ENCODE results near the gene ADGRG6.
"Not testable (repeated sequence)": the region's sequence is repeated elsewhere in the genome, so short reads cannot be mapped to it uniquely, and the experiment has no call there.

Gene ADGRG6

DNA sequence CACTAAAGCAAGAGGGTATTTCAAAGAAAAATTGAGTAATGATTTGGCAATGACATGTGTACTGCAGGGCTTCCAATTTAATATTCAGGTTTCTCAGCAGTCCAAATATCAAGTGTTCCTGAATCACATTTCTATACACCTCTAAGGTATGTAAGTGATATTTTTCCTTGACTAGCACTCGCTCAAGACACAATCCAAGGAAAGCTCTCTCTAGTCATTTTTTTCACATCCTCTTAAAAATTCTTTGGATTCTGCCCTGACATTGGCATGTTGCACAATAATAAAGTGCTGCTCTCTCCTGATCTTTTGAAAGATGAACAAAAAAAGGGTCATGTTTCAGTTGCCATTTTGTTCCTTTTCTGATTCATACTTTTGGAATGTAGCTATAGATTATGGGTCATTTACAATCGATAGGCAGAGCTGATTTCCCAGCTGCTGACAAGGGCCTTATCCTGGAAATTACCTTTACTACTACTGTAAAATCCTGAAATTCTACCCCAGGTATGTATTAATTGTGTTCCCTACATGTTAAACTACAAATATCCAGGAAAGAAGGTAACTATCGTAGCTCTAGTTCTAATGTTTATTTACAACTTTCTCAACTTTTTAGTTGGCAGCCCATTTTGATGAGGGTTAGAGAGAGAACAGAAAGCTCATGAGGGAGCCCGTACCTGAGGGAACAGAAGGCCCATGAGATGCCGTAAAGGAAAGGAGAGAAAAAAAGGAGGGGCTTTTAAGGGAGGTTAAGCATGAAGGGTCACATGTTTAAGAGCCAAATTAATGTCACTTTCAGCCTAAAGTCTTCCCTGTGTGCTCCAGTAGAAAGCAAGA lies 22.2 kb upstream of the ADGRG6 start:
- ATAC-seq (replicated peaks) (no peak), DNase-seq (no peak)
- Mint-ChIP-seq H3K4me3 (no peak overlapping the region), H3K27me3 (peaks cover 10 to 36% of the 10 kb centered on the region in 2 donors), H3K4me1 (ENCODE audit: low read depth in 2 of 2) (no peaks in the 10 kb centered on the region), H3K36me3 (ENCODE audit: insufficient read depth) (no peaks in the 10 kb centered on the region), H3K9me3 (peaks cover 0 to 6% of the 10 kb centered on the region in 2 donors), H3K27ac (no peak overlapping the region)

DNA sequence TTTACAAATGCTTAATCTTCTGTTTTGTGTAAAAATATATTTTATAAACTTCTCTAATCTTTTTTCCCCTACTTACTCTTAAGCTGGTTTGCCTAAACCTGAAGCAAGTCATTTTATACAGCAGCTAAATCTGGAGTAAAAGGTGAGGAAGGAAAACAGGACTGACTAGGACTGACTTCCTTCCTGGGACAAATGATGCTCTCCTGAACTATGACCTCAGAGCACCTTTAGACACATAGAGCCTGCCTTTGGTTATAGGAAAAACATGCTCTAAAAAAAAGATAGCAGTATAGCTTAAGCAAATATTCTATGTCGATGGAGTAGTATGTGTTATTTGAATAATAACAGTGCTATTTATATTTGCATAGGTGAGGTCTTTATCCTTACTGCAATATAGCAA lies 21.5 kb upstream of the ADGRG6 start:
- Mint-ChIP-seq H3K9me3 (peaks cover 0 to 6% of the 10 kb centered on the region in 2 donors), H3K27ac (no peak overlapping the region), H3K4me1 (ENCODE audit: low read depth in 2 of 2) (no peaks in the 10 kb centered on the region), H3K36me3 (ENCODE audit: insufficient read depth) (no peaks in the 10 kb centered on the region), H3K27me3 (peaks cover 11 to 34% of the 10 kb centered on the region in 2 donors), H3K4me3 (no peak overlapping the region)
- DNase-seq (no peak), ATAC-seq (replicated peaks) (no peak)

DNA sequence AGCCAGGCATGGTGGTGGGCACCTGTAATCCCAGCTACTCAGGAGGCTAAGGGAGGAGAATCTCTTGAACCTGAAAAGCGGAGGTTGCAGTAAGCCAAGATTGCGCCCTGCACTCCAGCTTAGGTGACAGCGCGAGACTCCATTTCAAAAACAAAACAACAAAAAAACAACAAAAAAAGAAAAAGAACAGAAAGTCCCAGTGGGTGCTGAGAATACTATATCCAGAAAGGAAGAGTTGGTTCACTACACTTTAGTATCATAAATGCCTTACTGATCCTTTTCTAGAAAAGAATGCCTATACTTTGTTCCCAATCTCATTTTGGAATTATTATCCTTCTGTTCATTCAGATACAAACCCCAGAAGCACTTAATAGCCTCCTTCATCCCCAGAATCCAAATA lies 20.9 kb upstream of the ADGRG6 start:
- no peak for DNase-seq
- Mint-ChIP-seq H3K27ac (no peak overlapping the region), H3K36me3 (ENCODE audit: insufficient read depth) (no peaks in the 10 kb centered on the region), H3K9me3 (peaks cover 0 to 6% of the 10 kb centered on the region in 2 donors), H3K4me3 (no peak overlapping the region), H3K27me3 (peaks cover 16 to 27% of the 10 kb centered on the region in 2 donors), H3K4me1 (ENCODE audit: low read depth in 2 of 2) (no peaks in the 10 kb centered on the region)
- no peak for ATAC-seq (replicated peaks)

DNA sequence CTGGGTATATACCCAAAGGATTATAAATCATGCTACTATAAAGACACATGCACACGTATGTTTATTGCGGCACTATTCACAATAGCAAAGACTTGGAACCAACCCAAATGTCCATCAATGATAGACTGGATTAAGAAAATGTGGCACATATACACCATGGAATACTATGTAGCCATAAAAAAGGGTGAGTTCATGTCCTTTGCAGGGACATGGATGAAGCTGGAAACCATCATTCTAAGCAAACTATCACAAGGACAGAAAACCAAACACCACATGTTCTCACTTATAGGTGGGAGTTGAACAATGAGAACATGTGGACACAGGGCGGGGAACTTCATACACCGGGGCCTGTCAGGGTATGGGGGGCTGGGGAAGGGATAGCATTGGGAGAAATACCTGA lies 18.7 kb upstream of the ADGRG6 start:
- not testable (repeated sequence) for H3K4me1 Mint-ChIP-seq (ENCODE audit: low read depth in 2 of 2); H3K36me3 Mint-ChIP-seq (ENCODE audit: insufficient read depth); H3K27ac Mint-ChIP-seq; H3K9me3 Mint-ChIP-seq; DNase-seq; H3K4me3 Mint-ChIP-seq; ATAC-seq (replicated peaks)
- peaks cover 6 to 21% of the 10 kb centered on the region in 2 donors for H3K27me3 Mint-ChIP-seq

DNA sequence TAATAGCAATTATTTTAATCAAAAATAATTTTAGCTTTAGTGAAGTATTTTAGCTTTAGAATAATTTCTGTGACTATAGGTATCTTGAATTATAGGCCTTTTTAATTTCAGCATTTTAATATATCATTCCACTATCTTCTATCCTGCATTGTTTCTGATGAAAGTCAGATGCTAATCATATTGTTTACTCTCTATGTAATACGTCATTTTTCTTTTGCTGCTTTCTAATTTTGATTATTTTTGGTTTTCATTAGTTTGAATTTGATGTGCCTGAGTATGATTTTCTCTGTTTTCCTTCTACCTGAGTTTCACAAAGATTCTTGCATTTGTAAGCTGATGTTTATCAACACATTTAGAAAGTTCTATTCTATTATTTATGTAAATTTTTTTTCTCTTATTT lies 17.4 kb upstream of the ADGRG6 start:
- no peak overlapping the region for H3K4me3 Mint-ChIP-seq
- no peaks in the 10 kb centered on the region for H3K4me1 Mint-ChIP-seq (ENCODE audit: low read depth in 2 of 2)

GRCh38 chr6:142285235-142286087 lies 16.3 kb upstream of the ADGRG6 start:
- Mint-ChIP-seq H3K36me3 (ENCODE audit: insufficient read depth) (no peaks in the 10 kb centered on the region), H3K4me1 (ENCODE audit: low read depth in 2 of 2) (no peaks in the 10 kb centered on the region), H3K4me3 (no peak overlapping the region), H3K27ac (no peak overlapping the region), H3K27me3 (peaks cover 11 to 24% of the 10 kb centered on the region in 2 donors), H3K9me3 (peaks cover 0 to 6% of the 10 kb centered on the region in 2 donors)
- ATAC-seq (replicated peaks) (no peak), DNase-seq (no peak)

More for the DNA sequence above, 17.4 kb upstream of the ADGRG6 start:
- DNase-seq (no peak), ATAC-seq (replicated peaks) (no peak)
- no peak overlapping the region for H3K27ac Mint-ChIP-seq
- peaks cover 0 to 6% of the 10 kb centered on the region in 2 donors for H3K9me3 Mint-ChIP-seq
- H3K36me3 Mint-ChIP-seq (ENCODE audit: insufficient read depth), result no peaks in the 10 kb centered on the region
- H3K27me3 Mint-ChIP-seq, result peaks cover 11 to 24% of the 10 kb centered on the region in 2 donors

GRCh38 chr6:142286088-142286409 lies 15.8 kb upstream of the ADGRG6 start:
- H3K9me3 Mint-ChIP-seq, result peaks cover 0 to 6% of the 10 kb centered on the region in 2 donors
- no peak overlapping the region for H3K4me3 Mint-ChIP-seq
- no peaks in the 10 kb centered on the region for H3K4me1 Mint-ChIP-seq (ENCODE audit: low read depth in 2 of 2)
- no peak overlapping the region for H3K27ac Mint-ChIP-seq
- peaks cover 12 to 21% of the 10 kb centered on the region in 2 donors for H3K27me3 Mint-ChIP-seq
- ATAC-seq (replicated peaks), result no peak
- no peak for DNase-seq
- no peaks in the 10 kb centered on the region for H3K36me3 Mint-ChIP-seq (ENCODE audit: insufficient read depth)

DNA sequence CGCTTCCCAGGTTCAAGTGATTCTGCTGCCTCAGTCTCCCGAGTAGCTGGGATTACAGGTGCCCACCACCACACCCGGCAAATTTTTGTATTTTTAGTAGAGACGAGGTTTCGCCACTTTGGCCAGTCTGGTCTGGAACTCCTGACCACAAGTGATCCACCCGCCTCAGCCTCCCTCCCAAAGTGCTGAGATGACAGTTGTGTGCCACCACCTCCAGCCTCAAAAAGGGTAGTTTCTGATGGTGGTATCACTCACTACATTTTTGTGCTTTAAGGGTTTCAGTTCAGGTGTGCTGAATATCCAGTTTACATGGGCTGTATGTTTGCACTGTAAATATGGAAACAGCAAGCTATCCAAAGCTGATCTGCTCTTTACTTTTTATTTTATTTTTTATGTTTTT lies 12.1 kb upstream of the ADGRG6 start:
- H3K27ac Mint-ChIP-seq, result no peak overlapping the region
- DNase-seq (no peak), ATAC-seq (replicated peaks) (no peak)
- no peaks in the 10 kb centered on the region for H3K36me3 Mint-ChIP-seq (ENCODE audit: insufficient read depth)
- no peaks in the 10 kb centered on the region for H3K9me3 Mint-ChIP-seq
- peaks cover 6 to 22% of the 10 kb centered on the region in 2 donors for H3K27me3 Mint-ChIP-seq
- no peak overlapping the region for H3K4me3 Mint-ChIP-seq
- H3K4me1 Mint-ChIP-seq (ENCODE audit: low read depth in 2 of 2), result no peaks in the 10 kb centered on the region

- Mint-ChIP-seq H3K27ac (no peak overlapping the region), H3K4me3 (no peak overlapping the region), H3K4me1 (ENCODE audit: low read depth in 2 of 2) (no peaks in the 10 kb centered on the region), H3K36me3 (ENCODE audit: insufficient read depth) (no peaks in the 10 kb centered on the region), H3K9me3 (no peaks in the 10 kb centered on the region), H3K27me3 (peaks cover 6 to 22% of the 10 kb centered on the region in 2 donors)
- ATAC-seq (replicated peaks), result no peak
- no peak for DNase-seq
Measured at GRCh38 chr6:142290851-142291250, 11.0 kb upstream of the ADGRG6 start.

DNA sequence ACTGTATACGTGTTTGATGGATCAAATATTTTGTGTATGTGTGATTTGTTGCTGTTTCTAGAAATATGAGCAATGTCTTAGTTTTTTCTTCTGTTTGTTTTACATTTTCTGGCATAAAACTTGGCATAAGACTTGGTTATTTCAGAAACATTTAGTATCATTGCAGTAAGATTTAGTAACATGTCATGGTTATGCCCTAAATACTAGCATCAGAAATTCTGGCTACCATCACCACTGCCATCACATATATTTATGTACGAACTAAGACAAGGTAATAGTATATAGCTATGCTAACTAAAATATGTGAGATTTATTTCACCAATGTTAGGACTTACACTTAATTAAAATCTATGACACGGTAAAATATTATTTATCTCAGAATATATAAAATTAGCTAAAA lies 10.3 kb upstream of the ADGRG6 start:
- no peak overlapping the region for H3K27ac Mint-ChIP-seq
- H3K4me3 Mint-ChIP-seq, result no peak overlapping the region
- no peaks in the 10 kb centered on the region for H3K36me3 Mint-ChIP-seq (ENCODE audit: insufficient read depth)
- peaks cover 6 to 26% of the 10 kb centered on the region in 2 donors for H3K27me3 Mint-ChIP-seq
- DNase-seq (no peak), ATAC-seq (replicated peaks) (no peak)
- H3K9me3 Mint-ChIP-seq, result no peaks in the 10 kb centered on the region
- no peaks in the 10 kb centered on the region for H3K4me1 Mint-ChIP-seq (ENCODE audit: low read depth in 2 of 2)

- ATAC-seq (replicated peaks) (no peak), DNase-seq (no peak)
- no peaks in the 10 kb centered on the region for H3K36me3 Mint-ChIP-seq (ENCODE audit: insufficient read depth)
- no peaks in the 10 kb centered on the region for H3K9me3 Mint-ChIP-seq
- peaks cover 6 to 28% of the 10 kb centered on the region in 2 donors for H3K27me3 Mint-ChIP-seq
- no peaks in the 10 kb centered on the region for H3K4me1 Mint-ChIP-seq (ENCODE audit: low read depth in 2 of 2)
- H3K4me3 Mint-ChIP-seq, result no peak overlapping the region
- no peak overlapping the region for H3K27ac Mint-ChIP-seq
Measured at GRCh38 chr6:142292166-142292924, 9.5 kb upstream of the ADGRG6 start.

- Mint-ChIP-seq H3K27me3 (peaks cover 6 to 28% of the 10 kb centered on the region in 2 donors), H3K4me3 (no peak overlapping the region), H3K27ac (no peak overlapping the region), H3K9me3 (no peaks in the 10 kb centered on the region), H3K4me1 (ENCODE audit: low read depth in 2 of 2) (no peaks in the 10 kb centered on the region), H3K36me3 (ENCODE audit: insufficient read depth) (no peaks in the 10 kb centered on the region)
- DNase-seq (no peak), ATAC-seq (replicated peaks) (no peak)
Measured at GRCh38 chr6:142293121-142293520, 8.7 kb upstream of the ADGRG6 start.

DNA sequence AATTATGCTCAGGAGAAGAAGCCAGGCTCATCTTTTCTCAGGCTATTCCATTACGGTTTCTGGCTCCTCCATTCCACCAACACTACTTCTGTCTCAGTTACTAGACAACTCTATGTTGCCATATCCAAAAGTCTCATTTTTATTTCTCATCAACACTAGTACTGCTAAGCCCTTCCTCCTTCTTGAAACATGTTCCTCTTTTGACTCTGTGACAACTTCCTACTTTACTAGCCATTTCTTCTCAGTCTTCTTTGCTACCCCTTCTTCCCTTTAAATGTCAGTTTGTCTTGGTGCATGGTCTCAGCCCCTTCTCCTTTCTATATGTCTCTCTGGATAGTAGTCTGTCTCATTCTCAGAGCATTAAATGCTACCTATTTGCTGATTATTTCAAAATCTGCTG lies 7.1 kb upstream of the ADGRG6 start:
- ATAC-seq (replicated peaks) (peak; percentile 22), DNase-seq (no peak)
- Mint-ChIP-seq H3K36me3 (ENCODE audit: insufficient read depth) (no peaks in the 10 kb centered on the region), H3K27me3 (peaks cover 0 to 23% of the 10 kb centered on the region in 2 donors), H3K27ac (no peak overlapping the region), H3K4me3 (no peak overlapping the region), H3K9me3 (no peaks in the 10 kb centered on the region), H3K4me1 (ENCODE audit: low read depth in 2 of 2) (no peaks in the 10 kb centered on the region)
